ENCODE results near the gene GSDME. TPM values are rescaled to one million over a fixed set of nuclear protein-coding genes. Genes with fewer than 3 reads are reported as not detected.

The GSDME gene
- total and polyA plus RNA-seq, 2 experiments from 2014 or later: 7.1 to 10.0 TPM

DNA sequence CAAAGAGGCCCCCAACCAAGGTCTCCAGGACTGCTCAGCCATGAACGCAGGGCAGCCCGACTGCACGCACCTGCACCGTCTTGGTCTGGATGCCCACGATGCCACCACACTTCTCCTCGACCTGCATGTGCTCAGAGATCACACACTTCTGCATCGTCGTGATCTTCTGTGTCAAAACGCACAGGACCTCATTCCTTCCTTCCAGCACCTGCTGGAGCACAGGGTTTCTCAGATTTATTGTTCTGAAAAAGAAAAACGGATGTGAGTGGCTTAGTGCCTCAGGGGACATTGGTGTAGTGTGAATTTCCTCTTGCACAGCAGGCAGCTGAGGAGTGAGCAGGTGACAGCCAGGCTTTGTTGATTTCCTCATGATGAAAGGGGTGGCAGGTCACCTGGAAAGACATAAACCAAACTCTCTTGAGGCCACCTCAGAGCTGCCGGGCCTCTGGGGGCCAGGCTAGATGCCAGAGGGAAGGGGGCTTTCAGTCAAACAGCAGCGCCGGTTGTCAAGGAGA is 38.2 kb downstream of the GSDME start:
- Histone ChIP-seq H3K27me3 (no peaks in the 10 kb centered on the region), H3K4me1 (ENCODE audit: low read depth) (no peaks in the 10 kb centered on the region), H3K4me3 (no peak overlapping the region), H3K36me3 (no peaks in the 10 kb centered on the region), H3K27ac (no peak overlapping the region), H3K9me3 (ENCODE audit: low read depth) (no peaks in the 10 kb centered on the region)
- TF ChIP-seq, protein P1, sequence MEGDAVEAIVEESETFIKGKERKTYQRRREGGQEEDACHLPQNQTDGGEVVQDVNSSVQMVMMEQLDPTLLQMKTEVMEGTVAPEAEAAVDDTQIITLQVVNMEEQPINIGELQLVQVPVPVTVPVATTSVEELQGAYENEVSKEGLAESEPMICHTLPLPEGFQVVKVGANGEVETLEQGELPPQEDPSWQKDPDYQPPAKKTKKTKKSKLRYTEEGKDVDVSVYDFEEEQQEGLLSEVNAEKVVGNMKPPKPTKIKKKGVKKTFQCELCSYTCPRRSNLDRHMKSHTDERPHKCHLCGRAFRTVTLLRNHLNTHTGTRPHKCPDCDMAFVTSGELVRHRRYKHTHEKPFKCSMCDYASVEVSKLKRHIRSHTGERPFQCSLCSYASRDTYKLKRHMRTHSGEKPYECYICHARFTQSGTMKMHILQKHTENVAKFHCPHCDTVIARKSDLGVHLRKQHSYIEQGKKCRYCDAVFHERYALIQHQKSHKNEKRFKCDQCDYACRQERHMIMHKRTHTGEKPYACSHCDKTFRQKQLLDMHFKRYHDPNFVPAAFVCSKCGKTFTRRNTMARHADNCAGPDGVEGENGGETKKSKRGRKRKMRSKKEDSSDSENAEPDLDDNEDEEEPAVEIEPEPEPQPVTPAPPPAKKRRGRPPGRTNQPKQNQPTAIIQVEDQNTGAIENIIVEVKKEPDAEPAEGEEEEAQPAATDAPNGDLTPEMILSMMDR (IDR thresholded peaks at IDR 0.05; ENCODE audit: low read depth, low read length): no peak
- no peak for DNase-seq (ENCODE audit: low read depth in 1 of 2, low spot score in 1 of 2)

DNA sequence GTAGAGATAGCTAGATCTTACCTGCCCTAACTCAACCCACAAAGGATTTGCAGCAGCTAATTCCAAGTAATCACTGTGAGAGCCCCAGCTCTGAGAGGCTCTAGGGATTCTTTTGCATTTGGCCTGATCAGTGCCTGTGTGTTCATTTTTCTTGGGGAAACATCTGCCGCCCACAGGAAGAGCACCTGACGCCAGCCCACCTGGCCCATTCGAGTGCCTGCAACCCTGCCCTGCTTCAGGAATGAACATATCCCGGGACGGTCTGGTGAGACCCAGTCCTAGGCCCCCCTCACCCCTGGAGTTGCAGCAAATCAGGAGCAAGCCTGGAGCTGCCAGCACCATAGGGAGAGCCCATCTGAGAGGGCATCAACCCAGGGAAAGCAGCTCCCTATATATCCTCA is 38.8 kb downstream of the GSDME start:
- Histone ChIP-seq H3K4me3 (no peak overlapping the region), H3K27ac (no peak overlapping the region), H3K4me1 (ENCODE audit: low read depth) (no peaks in the 10 kb centered on the region), H3K36me3 (no peaks in the 10 kb centered on the region), H3K9me3 (ENCODE audit: low read depth) (no peaks in the 10 kb centered on the region), H3K27me3 (no peaks in the 10 kb centered on the region)
- TF ChIP-seq, protein P1 (IDR thresholded peaks at IDR 0.05; ENCODE audit: low read depth, low read length): no peak
- DNase-seq (ENCODE audit: low read depth in 1 of 2, low spot score in 1 of 2): no peak

DNA sequence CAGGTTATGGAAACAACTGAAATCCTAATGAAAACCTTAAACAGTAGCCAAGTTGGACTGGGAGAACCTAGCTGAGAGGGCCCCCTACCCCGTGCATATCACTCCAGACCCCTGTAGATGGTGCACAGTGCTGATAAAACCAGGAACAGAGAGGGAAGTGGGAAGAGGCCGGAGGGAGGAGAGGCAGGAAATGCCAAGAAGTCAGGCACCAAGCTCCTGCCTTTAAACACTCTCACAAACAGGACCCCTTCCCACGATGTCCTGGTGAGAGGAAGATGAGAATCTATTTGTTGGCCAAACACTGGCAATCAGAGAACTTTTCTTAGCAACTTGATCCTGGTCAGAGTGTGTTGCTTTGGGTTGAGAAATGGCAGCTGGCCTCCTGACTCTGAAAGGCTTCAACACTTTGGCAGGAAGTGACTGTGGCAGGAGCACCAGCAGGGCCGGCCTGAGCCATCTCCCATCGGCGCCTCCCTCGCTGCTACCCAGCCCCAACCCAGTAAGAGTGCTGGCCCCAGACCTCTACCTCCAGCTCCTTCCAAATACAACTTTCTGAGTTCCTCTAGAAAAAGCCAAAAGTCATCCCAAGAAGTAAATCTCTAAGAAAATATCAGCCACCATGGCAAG is 39.5 kb downstream of the GSDME start:
- Histone ChIP-seq H3K27ac (no peak overlapping the region), H3K4me3 (no peak overlapping the region), H3K9me3 (ENCODE audit: low read depth) (no peaks in the 10 kb centered on the region), H3K36me3 (no peaks in the 10 kb centered on the region), H3K27me3 (no peaks in the 10 kb centered on the region), H3K4me1 (ENCODE audit: low read depth) (no peaks in the 10 kb centered on the region)
- peak in 1 of 2 donors; percentile 56 for DNase-seq (ENCODE audit: low read depth in 1 of 2, low spot score in 1 of 2)
- TF ChIP-seq, protein P1 (IDR thresholded peaks at IDR 0.05; ENCODE audit: low read depth, low read length): no peak

DNA sequence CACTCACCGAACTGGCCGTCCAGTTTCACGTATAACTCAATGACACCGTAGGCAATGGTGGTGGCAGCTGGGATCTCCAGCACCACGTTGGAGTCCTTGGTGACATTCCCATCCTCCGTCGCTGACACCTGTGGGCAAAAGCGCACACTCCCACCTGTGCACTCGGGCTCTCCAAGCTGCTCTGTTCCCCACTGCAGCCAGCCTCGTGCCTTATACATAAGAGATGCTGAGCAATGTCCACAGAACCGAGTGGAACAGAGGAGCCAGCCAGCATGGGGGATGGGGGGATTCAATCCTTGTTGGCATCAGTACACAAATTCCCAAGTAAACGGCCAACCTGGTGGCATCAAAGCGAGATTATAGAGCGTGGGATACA is 40.0 kb downstream of the GSDME start:
- Histone ChIP-seq H3K4me3 (no peak overlapping the region), H3K9me3 (ENCODE audit: low read depth) (no peaks in the 10 kb centered on the region), H3K4me1 (ENCODE audit: low read depth) (no peaks in the 10 kb centered on the region), H3K36me3 (no peaks in the 10 kb centered on the region), H3K27me3 (no peaks in the 10 kb centered on the region), H3K27ac (no peak overlapping the region)
- TF ChIP-seq, protein P1 (IDR thresholded peaks at IDR 0.05; ENCODE audit: low read depth, low read length): no peak
- DNase-seq (ENCODE audit: low read depth in 1 of 2, low spot score in 1 of 2): no peak

DNA sequence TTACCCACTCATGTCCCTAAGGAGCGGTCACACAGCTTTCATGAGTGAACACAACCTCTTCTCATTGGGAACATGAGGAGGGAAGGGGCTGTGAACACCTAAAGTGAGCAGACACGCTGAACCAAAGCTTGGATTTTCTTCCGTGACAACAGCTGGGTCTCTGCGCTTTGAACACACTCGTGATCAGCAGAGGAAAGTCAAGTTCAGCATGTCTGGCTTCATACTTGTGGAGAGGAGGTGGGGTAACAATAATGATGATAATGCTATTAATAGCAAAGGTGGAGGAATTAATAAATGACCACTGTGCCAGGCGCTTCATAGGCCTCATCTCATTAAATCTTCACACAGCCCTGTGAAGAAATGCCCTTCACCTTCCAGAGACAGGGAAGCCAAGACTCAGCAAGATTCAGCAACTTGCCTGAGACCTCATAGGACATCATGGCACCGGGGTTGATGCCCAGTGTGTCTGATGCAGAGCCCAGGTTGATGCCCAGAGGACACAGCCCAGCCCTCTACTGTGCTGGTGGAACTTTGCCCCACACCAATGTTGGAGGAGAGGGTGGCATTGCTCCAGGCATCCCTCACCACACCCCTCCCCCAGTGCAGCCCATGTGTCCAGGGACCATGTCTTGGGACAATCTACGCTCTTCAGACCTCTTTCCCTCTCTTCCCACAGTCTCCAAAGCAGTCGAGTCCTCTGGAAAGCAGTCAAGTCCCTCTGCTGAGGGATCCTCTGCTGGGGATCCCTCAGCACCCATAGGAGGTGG is 40.6 kb downstream of the GSDME start:
- no peak overlapping the region for H3K4me3 ChIP-seq
- no peak overlapping the region for H3K27ac ChIP-seq
- no peaks in the 10 kb centered on the region for H3K36me3 ChIP-seq
- no peaks in the 10 kb centered on the region for H3K4me1 ChIP-seq (ENCODE audit: low read depth)
- TF ChIP-seq, protein P1 (IDR thresholded peaks at IDR 0.05; ENCODE audit: low read depth, low read length): no peak
- H3K9me3 ChIP-seq (ENCODE audit: low read depth): no peaks in the 10 kb centered on the region
- no peak for DNase-seq (ENCODE audit: low read depth in 1 of 2, low spot score in 1 of 2)
- H3K27me3 ChIP-seq: no peaks in the 10 kb centered on the region

All from cardiac muscle cell (in vitro differentiated cells and primary cell).